ENCODE measurements around the gene TMEM215.

Gene TMEM215

DNA sequence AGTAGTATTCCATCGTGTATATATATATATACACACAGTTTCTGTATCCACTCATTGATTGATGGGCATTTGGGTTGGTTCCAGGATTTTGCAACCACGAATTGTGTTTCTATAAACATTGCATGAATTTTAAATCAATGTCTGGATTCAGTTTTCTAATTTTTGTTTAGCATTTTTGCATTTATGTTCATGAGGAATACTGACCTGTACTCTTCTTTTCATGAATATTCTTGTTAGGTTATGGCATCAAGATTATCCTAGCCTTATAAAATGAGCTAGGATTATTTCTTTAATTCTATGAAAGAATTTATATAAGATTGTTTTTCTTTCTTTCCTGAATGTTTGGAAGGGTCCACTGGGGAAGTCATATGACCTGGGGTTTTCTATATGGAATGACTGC is 35.3 kb upstream of the TMEM215 start:
- DNase-seq (ENCODE audit: low read depth): no peak
- TF ChIP-seq POLR2A (IDR thresholded peaks at IDR 0.05; ENCODE audit: extremely low read depth, insufficient read length): no peak
- TF ChIP-seq, protein P1, sequence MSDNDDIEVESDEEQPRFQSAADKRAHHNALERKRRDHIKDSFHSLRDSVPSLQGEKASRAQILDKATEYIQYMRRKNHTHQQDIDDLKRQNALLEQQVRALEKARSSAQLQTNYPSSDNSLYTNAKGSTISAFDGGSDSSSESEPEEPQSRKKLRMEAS (IDR thresholded peaks at IDR 0.05; ENCODE audit: low read depth, low read length): no peak
- TF ChIP-seq, protein P2, sequence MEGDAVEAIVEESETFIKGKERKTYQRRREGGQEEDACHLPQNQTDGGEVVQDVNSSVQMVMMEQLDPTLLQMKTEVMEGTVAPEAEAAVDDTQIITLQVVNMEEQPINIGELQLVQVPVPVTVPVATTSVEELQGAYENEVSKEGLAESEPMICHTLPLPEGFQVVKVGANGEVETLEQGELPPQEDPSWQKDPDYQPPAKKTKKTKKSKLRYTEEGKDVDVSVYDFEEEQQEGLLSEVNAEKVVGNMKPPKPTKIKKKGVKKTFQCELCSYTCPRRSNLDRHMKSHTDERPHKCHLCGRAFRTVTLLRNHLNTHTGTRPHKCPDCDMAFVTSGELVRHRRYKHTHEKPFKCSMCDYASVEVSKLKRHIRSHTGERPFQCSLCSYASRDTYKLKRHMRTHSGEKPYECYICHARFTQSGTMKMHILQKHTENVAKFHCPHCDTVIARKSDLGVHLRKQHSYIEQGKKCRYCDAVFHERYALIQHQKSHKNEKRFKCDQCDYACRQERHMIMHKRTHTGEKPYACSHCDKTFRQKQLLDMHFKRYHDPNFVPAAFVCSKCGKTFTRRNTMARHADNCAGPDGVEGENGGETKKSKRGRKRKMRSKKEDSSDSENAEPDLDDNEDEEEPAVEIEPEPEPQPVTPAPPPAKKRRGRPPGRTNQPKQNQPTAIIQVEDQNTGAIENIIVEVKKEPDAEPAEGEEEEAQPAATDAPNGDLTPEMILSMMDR (IDR thresholded peaks at IDR 0.05; ENCODE audit: low read depth, low read length): no peak
- TF ChIP-seq MYC (IDR thresholded peaks at IDR 0.05; ENCODE audit: low read depth, low read length): no peak

DNA sequence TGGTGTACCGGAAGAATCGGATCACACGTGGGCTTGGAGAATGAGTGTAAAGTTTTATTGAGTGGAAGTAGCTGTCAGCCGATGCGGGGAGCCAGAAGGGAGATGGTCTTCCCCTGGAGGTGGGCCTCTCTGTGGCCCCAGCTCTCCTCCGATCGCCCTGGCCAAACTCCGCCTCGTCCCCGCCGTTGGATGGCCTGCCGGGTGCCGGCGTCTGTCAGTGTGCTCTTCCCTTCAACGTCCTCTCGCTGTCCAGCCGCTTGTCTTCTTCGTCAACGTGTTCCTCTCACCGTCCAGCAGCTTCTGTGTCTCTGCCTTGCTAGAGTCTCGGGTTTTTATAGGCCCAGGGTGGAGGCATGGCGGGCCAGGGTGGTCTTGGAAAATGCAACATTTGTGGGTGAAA is 27.6 kb upstream of the TMEM215 start:
- no peak for TF ChIP-seq POLR2A (IDR thresholded peaks at IDR 0.05; ENCODE audit: extremely low read depth, insufficient read length)
- TF ChIP-seq, protein P2 (IDR thresholded peaks at IDR 0.05; ENCODE audit: low read depth, low read length): no peak
- no peak for TF ChIP-seq MYC (IDR thresholded peaks at IDR 0.05; ENCODE audit: low read depth, low read length)
- TF ChIP-seq, protein P1 (IDR thresholded peaks at IDR 0.05; ENCODE audit: low read depth, low read length): no peak
- DNase-seq (ENCODE audit: low read depth): no peak
- no peak overlapping the region for H3K4me3 ChIP-seq (ENCODE audit: low read depth, low read length)

More for the DNA sequence above, 35.3 kb upstream of the TMEM215 start:
- no peak overlapping the region for H3K4me3 ChIP-seq (ENCODE audit: low read depth, low read length)

DNA sequence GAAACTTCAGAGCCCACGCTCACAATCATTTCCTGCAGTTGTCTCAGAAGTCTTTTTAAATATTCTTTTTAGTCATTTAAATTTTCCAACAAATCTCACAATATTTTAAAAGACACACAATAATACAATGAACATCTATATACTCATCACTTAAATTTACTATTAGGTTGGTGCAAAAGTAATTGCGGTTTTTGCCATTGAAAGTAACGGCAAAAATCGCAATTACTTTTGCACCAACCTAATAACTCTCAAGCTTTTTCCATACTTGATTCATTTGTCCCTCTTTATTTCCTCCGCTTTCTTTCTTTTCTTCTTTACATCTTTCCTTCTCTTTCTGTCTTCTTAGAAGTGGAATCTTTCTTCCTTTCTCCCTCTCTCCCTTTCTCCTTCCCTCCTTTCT is 19.2 kb upstream of the TMEM215 start:
- no peak overlapping the region for H3K4me3 ChIP-seq (ENCODE audit: low read depth, low read length)
- no peak for DNase-seq (ENCODE audit: low read depth)
- TF ChIP-seq, protein P1 (IDR thresholded peaks at IDR 0.05; ENCODE audit: low read depth, low read length): no peak
- TF ChIP-seq POLR2A (IDR thresholded peaks at IDR 0.05; ENCODE audit: extremely low read depth, insufficient read length) (no peak), MYC (IDR thresholded peaks at IDR 0.05; ENCODE audit: low read depth, low read length) (no peak)
- TF ChIP-seq, protein P2 (IDR thresholded peaks at IDR 0.05; ENCODE audit: low read depth, low read length): no peak

DNA sequence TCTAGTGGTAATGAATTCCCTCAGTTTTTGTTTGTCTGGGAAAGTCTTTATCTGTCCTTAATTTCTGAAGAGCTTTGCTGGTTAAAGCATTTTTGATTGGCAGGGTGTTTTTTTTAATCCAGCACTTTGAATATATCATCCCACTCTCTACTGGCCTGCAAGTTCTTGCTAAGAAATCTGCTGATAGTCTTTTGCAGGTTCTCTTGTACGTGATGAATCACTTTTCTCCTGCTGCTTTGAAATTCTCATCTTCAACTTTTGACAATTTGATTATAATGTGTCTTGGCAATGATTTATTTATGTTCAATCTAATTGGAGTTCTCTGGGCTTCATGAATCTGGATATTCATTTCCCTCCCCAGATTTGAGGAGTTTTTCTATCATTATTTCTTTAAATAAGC is 8.1 kb upstream of the TMEM215 start:
- no peak for DNase-seq (ENCODE audit: low read depth)
- no peak overlapping the region for H3K4me3 ChIP-seq (ENCODE audit: low read depth, low read length)
- TF ChIP-seq, protein P2 (IDR thresholded peaks at IDR 0.05; ENCODE audit: low read depth, low read length): no peak
- TF ChIP-seq, protein P1 (IDR thresholded peaks at IDR 0.05; ENCODE audit: low read depth, low read length): no peak
- TF ChIP-seq POLR2A (IDR thresholded peaks at IDR 0.05; ENCODE audit: extremely low read depth, insufficient read length): no peak
- TF ChIP-seq MYC (IDR thresholded peaks at IDR 0.05; ENCODE audit: low read depth, low read length): no peak

DNA sequence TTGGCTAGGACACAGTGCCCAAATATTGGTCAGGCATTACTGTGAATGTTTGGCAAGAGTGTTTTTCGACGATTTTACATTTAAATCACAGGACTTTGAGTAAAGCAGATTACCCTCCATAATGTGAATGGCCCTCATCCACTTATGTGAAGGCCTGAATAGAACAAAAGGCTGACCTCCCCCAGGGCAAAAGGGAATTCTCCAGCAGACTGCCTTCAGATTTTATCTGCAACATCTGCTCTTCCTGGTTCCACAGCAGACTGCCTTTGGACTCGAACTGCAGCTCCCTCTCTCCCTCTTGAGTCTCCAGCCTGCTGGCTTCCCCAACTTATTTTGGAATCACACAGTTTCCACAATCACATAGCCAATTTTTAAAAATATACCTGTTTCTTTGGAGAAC is 7.1 kb upstream of the TMEM215 start:
- H3K4me3 ChIP-seq (ENCODE audit: low read depth, low read length): no peak overlapping the region
- TF ChIP-seq, protein P1 (IDR thresholded peaks at IDR 0.05; ENCODE audit: low read depth, low read length): no peak
- TF ChIP-seq, protein P2 (IDR thresholded peaks at IDR 0.05; ENCODE audit: low read depth, low read length): no peak
- no peak for TF ChIP-seq MYC (IDR thresholded peaks at IDR 0.05; ENCODE audit: low read depth, low read length)
- no peak for TF ChIP-seq POLR2A (IDR thresholded peaks at IDR 0.05; ENCODE audit: extremely low read depth, insufficient read length)
- DNase-seq (ENCODE audit: low read depth): no peak

All from NB4 (cell line).